Immature natural killer cell (primary cell): ENCODE results near the gene ADARB2. TPM values are rescaled to one million over a fixed set of nuclear protein-coding genes. Genes with fewer than 3 reads are reported as not detected.
A peak's percentile ranks its signal among the peaks of the same experiment; 100 is the strongest.
"Not testable (repeated sequence)": the region's sequence is repeated elsewhere in the genome, so short reads cannot be mapped to it uniquely, and the experiment has no call there.

ENCODE experiments used
- DNase-seq, 3 donors: peaks; one replicate each; pipeline ENCODE4 v3.0.0; 2022; ENCODE audit warnings: mixed read lengths in 1 of 3
- H3K27ac Mint-ChIP-seq, 6 donors: one replicate each; pipeline ENCODE4 v1.8.0; 2020; ENCODE audit warnings: mixed read lengths in 6 of 6, mild to moderate bottlenecking in 5 of 6, inconsistent platforms in 4 of 6, moderate library complexity in 3 of 6
- H3K27me3 Mint-ChIP-seq, 3 donors: one replicate each; pipeline ENCODE4 v1.8.0; 2020 to 2021; ENCODE audit warnings: low read depth in 3 of 3, mild to moderate bottlenecking in 3 of 3, mixed read lengths in 3 of 3, moderate library complexity in 3 of 3, inconsistent platforms in 1 of 3
- H3K36me3 Mint-ChIP-seq, 3 donors: one replicate each; pipeline ENCODE4 v1.8.0; 2020; ENCODE audit warnings: mixed read lengths in 3 of 3, inconsistent platforms in 2 of 3, mild to moderate bottlenecking in 2 of 3
- H3K4me1 Mint-ChIP-seq, 2 donors: one replicate each; pipeline ENCODE4 v1.8.0; 2020; ENCODE audit warnings: inconsistent platforms in 2 of 2, mild to moderate bottlenecking in 2 of 2, mixed read lengths in 2 of 2, moderate library complexity in 1 of 2
- H3K4me3 Mint-ChIP-seq, 5 donors: one replicate each; pipeline ENCODE4 v1.8.0; 2020; ENCODE audit warnings: mild to moderate bottlenecking in 5 of 5, mixed read lengths in 5 of 5, inconsistent platforms in 3 of 5, moderate library complexity in 3 of 5
- H3K9me3 Mint-ChIP-seq, 6 donors: one replicate each; pipeline ENCODE4 v1.8.0; 2020; ENCODE audit warnings: mild to moderate bottlenecking in 6 of 6, mixed read lengths in 6 of 6, inconsistent platforms in 4 of 6, moderate library complexity in 3 of 6
- polyA plus RNA-seq, 3 donors: library from polyadenylated mRNA; unstranded; fragments of 300-500 nt; fragmentation: Illumina TruSeq; gene quantifications; one replicate each; pipeline ENCODE4 v1.2.3, GENCODE V29; 2021

ADARB2 gene
- polyA plus RNA-seq, 3 donors from 2014 or later = 0.12 TPM; not detected in 2

- H3K9me3 Mint-ChIP-seq = no peaks in the 10 kb centered on the region
- DNase-seq = no peak
- H3K27me3 Mint-ChIP-seq = peaks cover 3 to 7% (median 5%) of the 10 kb centered on the region in 3 donors
- no peaks in the 10 kb centered on the region for H3K36me3 Mint-ChIP-seq
- no peaks in the 10 kb centered on the region for H3K4me1 Mint-ChIP-seq
- no peak overlapping the region for H3K27ac Mint-ChIP-seq
- H3K4me3 Mint-ChIP-seq = no peak overlapping the region
Measured at GRCh38 chr10:1632141-1632540, 105.2 kb downstream of the ADARB2 start.

GRCh38 chr10:1631282-1631681 is 106.0 kb downstream of the ADARB2 start:
- H3K36me3 Mint-ChIP-seq = no peaks in the 10 kb centered on the region
- H3K4me3 Mint-ChIP-seq = no peak overlapping the region
- peaks cover 3 to 7% (median 7%) of the 10 kb centered on the region in 3 donors for H3K27me3 Mint-ChIP-seq
- no peak overlapping the region for H3K27ac Mint-ChIP-seq
- H3K4me1 Mint-ChIP-seq = no peaks in the 10 kb centered on the region
- no peaks in the 10 kb centered on the region for H3K9me3 Mint-ChIP-seq
- no peak for DNase-seq

GRCh38 chr10:1630304-1630703 is 107.0 kb downstream of the ADARB2 start:
- no peaks in the 10 kb centered on the region for H3K36me3 Mint-ChIP-seq
- H3K4me3 Mint-ChIP-seq = no peak overlapping the region
- H3K27ac Mint-ChIP-seq = no peak overlapping the region
- no peak for DNase-seq
- H3K4me1 Mint-ChIP-seq = no peaks in the 10 kb centered on the region
- peaks cover 3 to 7% (median 7%) of the 10 kb centered on the region in 3 donors for H3K27me3 Mint-ChIP-seq
- H3K9me3 Mint-ChIP-seq = no peaks in the 10 kb centered on the region

GRCh38 chr10:1629326-1630198 is 107.8 kb downstream of the ADARB2 start:
- Mint-ChIP-seq H3K27me3 (peaks cover 3 to 7% (median 7%) of the 10 kb centered on the region in 3 donors), H3K9me3 (no peaks in the 10 kb centered on the region), H3K4me3 (no peak overlapping the region), H3K36me3 (no peaks in the 10 kb centered on the region), H3K27ac (no peak overlapping the region), H3K4me1 (no peaks in the 10 kb centered on the region)
- no peak for DNase-seq

GRCh38 chr10:1628757-1629156 is 108.6 kb downstream of the ADARB2 start:
- Mint-ChIP-seq H3K4me1 (no peaks in the 10 kb centered on the region), H3K27me3 (peaks cover 3 to 7% (median 7%) of the 10 kb centered on the region in 3 donors), H3K4me3 (no peak overlapping the region), H3K36me3 (no peaks in the 10 kb centered on the region), H3K27ac (no peak overlapping the region), H3K9me3 (no peaks in the 10 kb centered on the region)
- DNase-seq = no peak

- H3K4me3 Mint-ChIP-seq = no peak overlapping the region
- no peaks in the 10 kb centered on the region for H3K9me3 Mint-ChIP-seq
- DNase-seq = no peak
- no peak overlapping the region for H3K27ac Mint-ChIP-seq
- peaks cover 3 to 4% (median 3%) of the 10 kb centered on the region in 3 donors for H3K27me3 Mint-ChIP-seq
- H3K36me3 Mint-ChIP-seq = no peaks in the 10 kb centered on the region
- no peaks in the 10 kb centered on the region for H3K4me1 Mint-ChIP-seq
Measured at GRCh38 chr10:1627945-1628344, 109.4 kb downstream of the ADARB2 start.

- Mint-ChIP-seq H3K27me3 (peaks cover 2 to 3% (median 3%) of the 10 kb centered on the region in 3 donors), H3K4me3 (no peak overlapping the region), H3K27ac (no peak overlapping the region), H3K36me3 (no peaks in the 10 kb centered on the region), H3K9me3 (no peaks in the 10 kb centered on the region), H3K4me1 (no peaks in the 10 kb centered on the region)
- no peak for DNase-seq
Measured at GRCh38 chr10:1626835-1627234, 110.5 kb downstream of the ADARB2 start.

GRCh38 chr10:1626410-1626809 is 110.9 kb downstream of the ADARB2 start:
- Mint-ChIP-seq H3K9me3 (no peaks in the 10 kb centered on the region), H3K27ac (no peak overlapping the region), H3K4me3 (no peak overlapping the region), H3K4me1 (no peaks in the 10 kb centered on the region), H3K36me3 (no peaks in the 10 kb centered on the region), H3K27me3 (peaks cover 2 to 3% (median 3%) of the 10 kb centered on the region in 3 donors)
- DNase-seq = no peak

GRCh38 chr10:1625731-1626130 is 111.6 kb downstream of the ADARB2 start:
- Mint-ChIP-seq H3K36me3 (no peaks in the 10 kb centered on the region), H3K27ac (peak overlapping the region in 1 of 6 donors; percentile 67), H3K4me1 (no peaks in the 10 kb centered on the region), H3K9me3 (no peaks in the 10 kb centered on the region), H3K27me3 (peaks cover 2 to 3% (median 3%) of the 10 kb centered on the region in 3 donors), H3K4me3 (no peak overlapping the region)
- no peak for DNase-seq

GRCh38 chr10:1625079-1625478 is 112.2 kb downstream of the ADARB2 start:
- no peaks in the 10 kb centered on the region for H3K4me1 Mint-ChIP-seq
- H3K36me3 Mint-ChIP-seq = no peaks in the 10 kb centered on the region
- H3K27ac Mint-ChIP-seq = no peak overlapping the region

GRCh38 chr10:1624240-1624639 is 113.1 kb downstream of the ADARB2 start:
- Mint-ChIP-seq H3K27ac (no peak overlapping the region), H3K4me1 (no peaks in the 10 kb centered on the region), H3K4me3 (no peak overlapping the region), H3K9me3 (no peaks in the 10 kb centered on the region), H3K27me3 (peaks cover under 1 to 3% (median 2%) of the 10 kb centered on the region in 3 donors), H3K36me3 (no peaks in the 10 kb centered on the region)
- DNase-seq = no peak

More at GRCh38 chr10:1625079-1625478, 112.2 kb downstream of the ADARB2 start:
- no peak for DNase-seq
- H3K27me3 Mint-ChIP-seq = peaks cover 2 to 3% (median 3%) of the 10 kb centered on the region in 3 donors
- no peak overlapping the region for H3K4me3 Mint-ChIP-seq
- no peaks in the 10 kb centered on the region for H3K9me3 Mint-ChIP-seq

GRCh38 chr10:1620803-1621202 is 116.5 kb downstream of the ADARB2 start:
- H3K36me3 Mint-ChIP-seq = peaks cover 0 to 4% (median 0%) of the 10 kb centered on the region in 3 donors
- no peak overlapping the region for H3K4me3 Mint-ChIP-seq
- peaks cover 0 to 7% (median 2%) of the 10 kb centered on the region in 6 donors for H3K9me3 Mint-ChIP-seq
- no peak overlapping the region for H3K27ac Mint-ChIP-seq
- no peak for DNase-seq
- peaks cover 3 to 6% (median 5%) of the 10 kb centered on the region in 3 donors for H3K27me3 Mint-ChIP-seq
- H3K4me1 Mint-ChIP-seq = no peaks in the 10 kb centered on the region

- not testable (repeated sequence) for DNase-seq, H3K4me3 Mint-ChIP-seq, H3K4me1 Mint-ChIP-seq, H3K9me3 Mint-ChIP-seq, H3K36me3 Mint-ChIP-seq, H3K27ac Mint-ChIP-seq
- H3K27me3 Mint-ChIP-seq = peaks cover 3 to 11% (median 6%) of the 10 kb centered on the region in 3 donors
Measured at GRCh38 chr10:1617376-1618317, 119.7 kb downstream of the ADARB2 start.

- H3K4me3 Mint-ChIP-seq, H3K9me3 Mint-ChIP-seq, H3K36me3 Mint-ChIP-seq, H3K27ac Mint-ChIP-seq, DNase-seq, H3K4me1 Mint-ChIP-seq: not testable (repeated sequence)
- H3K27me3 Mint-ChIP-seq = peaks cover 3 to 14% (median 6%) of the 10 kb centered on the region in 3 donors
Measured at GRCh38 chr10:1616701-1617100, 120.6 kb downstream of the ADARB2 start.
